Gastrocnemius medialis (tissue), 4 donors: ENCODE measurements around the gene CBX2.

ENCODE experiments used
- CTCF ChIP-seq, 5 experiments: fragments of 450-650 bp in 3 of 5; fragments of 200-600 bp in 2 of 5; sonication (generic) in 2 of 5; IDR thresholded peaks in 4 of 5; conservative IDR thresholded peaks in 1 of 5; 1 replicate in 4 of 5; 2 replicates in 1 of 5; pipeline ENCODE4 v1.5.1; 2016 to 2019; ENCODE audit warnings: antibody characterized with exemption in 5 of 5, mild to moderate bottlenecking in 3 of 5, moderate library complexity in 3 of 5
- POLR2A ChIP-seq, 2 donors: fragments of 450-650 bp; IDR thresholded peaks; one replicate each; pipeline ENCODE4 v1.6.1; 2017; ENCODE audit warnings: antibody characterized with exemption in 2 of 2, mild to moderate bottlenecking in 2 of 2, moderate library complexity in 2 of 2

GRCh38 chr17:79825580-79825921 is 47.6 kb downstream of the CBX2 start:
- no peak for TF ChIP-seq POLR2A (IDR thresholded peaks at IDR 0.05)
- no peak for TF ChIP-seq CTCF (IDR thresholded peaks at IDR 0.05 in 4 of 5, conservative IDR thresholded peaks at IDR 0.05 in 1 of 5)
